HL-60/S4 treated with phorbol 12-myristate 13-acetate at 8.2 ng/mL for 4 days and 3 days (cell line): ENCODE data around the gene GPR183.

Experiments
- in situ Hi-C: fragments of 300-500 bp; cut with MboI; formaldehyde crosslinking; loops from 2 replicates; pipeline ENCODE4 v1.15.0; 2022; ENCODE audit warnings: low sequenced_read_pairs

GPR183 gene

DNA sequence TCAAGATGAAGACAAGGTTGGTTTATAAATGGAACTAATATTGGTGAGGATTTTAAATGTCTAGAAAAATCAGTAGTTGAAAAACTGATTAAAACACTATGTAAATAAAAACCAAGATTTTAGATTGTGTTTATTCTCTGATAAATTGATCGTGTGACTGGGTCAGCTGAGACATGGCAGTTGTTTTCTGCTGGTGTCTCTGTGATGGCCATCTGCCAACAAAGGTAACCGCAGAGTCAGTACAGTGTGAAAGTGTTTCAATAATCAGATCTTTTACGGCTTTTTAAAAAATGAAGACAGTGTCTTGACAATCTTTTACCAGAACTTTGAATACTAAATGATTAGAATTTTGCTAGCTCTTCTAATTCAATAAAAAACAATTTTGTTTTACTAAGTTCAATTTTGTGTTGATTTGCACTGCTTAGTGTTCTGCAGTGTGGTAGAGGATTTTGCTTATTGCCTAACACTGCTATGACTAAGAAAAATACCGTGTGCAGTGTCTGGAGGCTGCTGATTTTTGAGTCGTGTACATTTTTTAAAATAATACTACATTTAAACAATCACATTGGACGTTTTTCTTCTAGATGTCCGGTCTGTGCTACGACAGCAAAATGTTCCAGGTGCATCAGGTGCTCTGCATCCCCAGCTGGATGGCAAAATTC, 32.7 kb upstream of the GPR183 start:
- in situ Hi-C loops: no loop called here

DNA sequence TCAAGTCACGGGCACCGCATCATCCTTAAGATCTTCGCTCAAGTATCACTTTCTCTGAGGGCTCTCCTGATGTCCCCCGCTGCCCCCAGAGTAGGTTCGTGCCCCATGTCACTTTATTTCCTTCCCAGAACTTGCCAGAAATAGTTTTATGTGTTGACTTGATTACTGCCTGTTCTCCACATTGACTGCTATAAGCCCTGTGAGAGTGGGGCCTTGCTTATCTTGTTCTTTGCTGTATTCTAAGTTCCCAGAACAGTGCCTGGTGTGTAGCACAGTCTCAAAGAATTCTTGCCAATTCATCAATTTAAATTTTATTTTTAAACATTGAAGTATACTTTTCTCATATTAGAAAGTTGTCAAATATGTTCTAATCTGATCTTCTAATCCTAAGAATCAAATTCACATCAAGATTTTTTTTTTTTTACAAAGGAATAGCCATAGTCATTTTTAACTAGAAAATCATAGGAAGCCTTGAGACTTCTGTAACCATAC, 32.1 kb upstream of the GPR183 start:
- in situ Hi-C loops: no loop called here

DNA sequence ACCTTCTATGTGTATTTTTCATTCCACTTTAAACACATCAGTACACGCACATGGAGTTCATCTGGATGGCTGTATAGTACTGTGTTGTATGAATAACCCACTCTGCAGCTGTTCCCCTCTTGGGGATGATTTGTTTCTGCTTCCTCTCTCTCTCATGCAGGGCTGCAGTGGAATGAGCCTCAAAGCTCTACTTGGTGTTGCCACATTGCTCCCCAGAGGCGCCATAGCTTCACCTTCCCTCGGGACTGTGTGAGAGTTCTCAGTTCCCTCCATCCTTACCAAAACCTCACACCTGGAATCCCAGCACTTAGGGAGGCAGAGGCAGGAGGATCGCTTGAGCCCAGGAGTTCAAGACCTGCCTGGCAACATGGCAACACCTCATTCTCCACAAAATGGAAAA, 28.4 kb upstream of the GPR183 start:
- in situ Hi-C loops: no loop called here

DNA sequence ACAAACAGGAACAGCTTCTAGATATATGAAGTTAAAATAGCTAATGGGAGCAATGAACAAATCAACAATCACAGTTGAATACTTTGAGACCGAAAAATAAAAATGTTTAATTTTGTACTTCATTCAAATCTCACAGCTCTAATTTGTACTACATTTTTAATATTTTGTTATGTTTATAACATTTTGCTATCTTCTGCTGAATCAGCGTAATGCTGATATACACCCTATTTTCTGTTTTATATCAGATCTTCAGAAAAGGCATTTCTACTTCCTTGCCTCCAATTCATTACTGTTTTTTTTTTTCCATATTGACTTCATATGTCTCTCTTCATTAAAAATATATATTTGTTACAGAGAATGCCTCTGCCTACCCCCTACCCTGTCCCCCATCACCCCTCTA, 27.9 kb upstream of the GPR183 start:
- in situ Hi-C loops: no loop called here

DNA sequence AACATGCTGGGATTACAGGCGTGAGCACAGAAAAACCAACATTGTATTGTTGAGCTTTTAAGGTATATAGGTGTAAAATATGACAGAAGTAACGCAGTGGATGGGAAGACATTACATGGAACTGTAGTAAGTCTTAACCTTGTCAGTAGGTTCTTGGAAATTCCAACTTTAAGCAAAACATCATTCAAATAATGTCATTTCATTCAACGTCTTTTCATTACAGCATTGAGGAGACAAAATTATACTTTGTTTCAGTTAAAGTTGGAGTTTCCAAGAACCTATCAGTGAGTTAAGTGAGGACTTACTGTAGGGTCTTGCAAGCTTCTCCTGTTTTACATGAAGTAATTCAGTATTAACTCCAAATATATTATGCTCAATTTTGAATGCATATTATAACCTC, 27.0 kb upstream of the GPR183 start:
- in situ Hi-C loops: no loop called here

DNA sequence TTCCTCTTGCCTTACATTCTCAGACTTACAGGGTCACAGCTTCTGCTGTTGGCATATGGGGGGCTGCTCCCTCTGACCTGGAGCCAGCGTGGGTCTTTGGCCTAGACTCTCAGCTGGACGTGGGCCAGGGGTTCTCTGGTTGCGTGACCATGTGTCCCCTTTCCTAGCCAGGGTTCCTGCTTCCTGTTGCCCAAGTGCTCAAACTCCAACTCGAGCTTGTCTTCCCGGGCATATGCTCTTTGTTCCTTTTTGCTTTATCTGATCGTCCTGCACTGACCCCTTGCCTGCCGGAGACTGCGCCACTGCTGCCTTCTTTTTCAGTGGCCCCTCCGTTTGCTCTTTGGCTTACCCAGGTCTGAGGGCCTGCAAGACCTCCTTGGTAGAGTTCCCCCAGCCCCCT, 25.3 kb upstream of the GPR183 start:
- in situ Hi-C loops: no loop called here

DNA sequence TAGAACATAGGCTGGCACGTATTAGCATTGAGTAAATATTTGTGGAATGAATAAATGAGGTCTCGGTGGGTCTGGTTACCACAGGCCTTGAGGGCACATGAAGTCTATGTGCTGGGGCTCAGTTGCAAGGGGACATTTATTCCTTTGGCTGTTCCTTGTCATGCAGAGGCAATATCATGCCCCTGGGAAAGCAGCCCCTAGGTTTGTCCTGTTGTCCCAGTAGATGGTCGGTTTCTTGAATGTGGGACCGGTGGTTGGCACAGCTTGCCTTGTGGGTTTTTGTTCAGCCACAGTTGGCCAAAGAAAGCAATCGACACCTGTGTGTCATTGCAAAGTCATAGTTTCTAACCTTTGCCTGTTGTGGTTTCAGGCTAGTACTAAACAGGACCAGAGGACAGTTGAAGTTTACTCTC, 24.7 kb upstream of the GPR183 start:
- in situ Hi-C loops: no loop called here

DNA sequence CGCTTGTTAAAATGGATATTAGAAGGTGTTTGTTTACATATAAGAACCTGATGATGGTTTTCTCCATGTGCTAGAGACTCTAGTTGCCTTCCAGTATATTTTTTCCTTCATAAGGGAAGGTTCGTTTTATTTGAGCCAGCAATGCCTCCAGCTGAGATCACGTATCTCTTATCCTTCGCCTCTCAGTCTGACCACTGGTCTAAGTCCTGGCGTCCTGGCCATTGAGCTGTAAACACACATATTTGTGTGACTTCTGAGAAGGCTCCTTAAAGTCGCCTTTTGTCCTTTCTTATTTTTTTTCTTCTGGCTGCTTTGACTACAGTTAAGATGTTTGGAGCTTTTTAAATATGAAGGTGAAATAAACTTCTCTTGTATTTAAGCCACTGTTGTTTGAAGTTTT, 23.7 kb upstream of the GPR183 start:
- in situ Hi-C loops: no loop called here

DNA sequence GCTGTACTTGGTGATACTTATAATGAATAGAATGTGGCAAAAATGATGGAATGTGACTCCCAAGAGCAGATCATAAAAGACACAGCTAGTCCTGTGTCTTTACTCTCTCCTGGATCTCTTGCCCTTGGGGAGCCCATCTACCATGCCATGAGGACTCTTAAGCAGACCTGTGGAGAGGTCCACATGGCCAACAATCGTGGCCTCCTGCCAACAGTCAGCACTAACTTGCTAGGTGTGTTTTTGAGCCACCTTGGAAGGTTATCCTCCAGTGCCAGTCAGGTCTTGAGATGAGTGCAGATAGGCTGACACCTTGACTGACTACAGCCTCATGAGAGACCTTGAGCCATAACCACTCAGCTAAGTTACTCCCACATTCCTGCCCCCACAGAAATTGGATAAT, 22.3 kb upstream of the GPR183 start:
- in situ Hi-C loops: no loop called here

DNA sequence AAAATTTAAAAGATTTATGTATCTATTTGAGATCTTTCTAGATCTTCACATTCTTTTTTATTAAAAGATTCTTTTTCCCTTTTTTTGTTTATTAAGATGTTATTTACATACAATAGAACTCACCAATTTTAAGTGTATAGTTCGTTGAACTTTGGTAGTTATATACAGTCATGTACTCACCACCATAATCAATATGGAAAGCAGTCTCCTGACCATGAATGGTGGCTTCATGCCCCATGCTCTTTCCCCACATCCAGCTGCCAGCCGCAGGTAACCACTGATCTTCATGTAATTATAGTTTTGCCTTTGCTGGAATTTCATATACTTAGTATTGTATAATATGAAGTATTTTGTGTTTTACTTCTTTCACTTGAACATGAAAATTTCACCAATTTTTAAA, 20.6 kb upstream of the GPR183 start:
- in situ Hi-C loops: no loop called here

DNA sequence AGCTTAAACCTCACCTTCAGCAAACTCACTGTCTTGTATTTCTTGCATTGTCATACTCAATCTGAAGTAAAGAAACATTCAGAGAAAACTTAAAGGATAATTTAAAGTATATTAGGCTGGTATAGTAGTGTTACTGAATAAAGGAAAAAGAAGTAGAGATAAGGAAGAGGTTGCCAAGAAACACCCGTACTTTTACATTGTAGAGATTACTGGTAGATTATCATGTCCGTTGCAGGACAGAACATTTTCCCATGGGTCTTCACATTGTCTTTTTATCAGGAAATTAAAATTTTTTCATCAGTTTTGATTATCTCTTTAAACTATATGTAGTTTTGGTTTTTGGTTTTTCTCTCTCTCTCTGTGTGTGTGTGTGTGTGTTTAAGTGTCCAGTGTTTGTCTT, 19.9 kb upstream of the GPR183 start:
- in situ Hi-C loops: no loop called here

DNA sequence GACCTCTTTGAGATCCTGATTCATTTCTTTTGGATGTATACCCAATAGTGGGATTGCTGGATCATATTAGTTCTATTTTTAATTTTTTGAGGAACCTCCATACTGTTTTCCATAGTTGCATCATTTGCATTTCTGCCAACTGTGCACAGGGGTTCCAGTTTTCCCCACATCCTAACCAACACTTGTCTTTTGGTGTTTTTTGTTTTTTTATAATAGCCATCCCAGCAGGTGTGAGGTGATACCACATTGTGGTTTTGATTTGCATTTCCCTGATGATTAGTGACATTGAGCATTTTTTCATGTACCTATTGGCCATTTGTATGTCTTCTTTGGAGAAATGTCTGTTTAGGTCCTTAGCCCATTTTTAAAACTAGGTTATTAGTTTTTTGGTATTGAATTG, 18.8 kb upstream of the GPR183 start:
- in situ Hi-C loops: no loop called here

DNA sequence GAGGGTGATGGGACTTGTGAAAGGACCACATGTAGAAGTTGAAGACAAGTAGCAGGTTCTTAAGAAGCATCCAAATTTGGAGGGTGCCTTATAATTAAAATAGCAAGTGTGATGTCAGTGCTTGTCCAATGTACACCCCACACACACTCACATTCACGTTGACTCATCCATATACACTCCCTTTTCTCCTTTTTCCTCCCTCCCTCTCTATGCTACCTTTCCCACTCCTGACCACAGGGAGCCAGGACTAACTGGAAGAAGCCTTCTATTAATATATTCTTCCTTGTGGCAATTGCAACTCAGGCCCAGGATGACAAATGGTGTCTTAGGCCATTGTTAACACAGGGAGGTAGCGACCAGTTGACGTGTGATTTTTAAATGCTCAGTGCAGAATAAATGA, 16.3 kb upstream of the GPR183 start:
- in situ Hi-C loops: no loop called here

DNA sequence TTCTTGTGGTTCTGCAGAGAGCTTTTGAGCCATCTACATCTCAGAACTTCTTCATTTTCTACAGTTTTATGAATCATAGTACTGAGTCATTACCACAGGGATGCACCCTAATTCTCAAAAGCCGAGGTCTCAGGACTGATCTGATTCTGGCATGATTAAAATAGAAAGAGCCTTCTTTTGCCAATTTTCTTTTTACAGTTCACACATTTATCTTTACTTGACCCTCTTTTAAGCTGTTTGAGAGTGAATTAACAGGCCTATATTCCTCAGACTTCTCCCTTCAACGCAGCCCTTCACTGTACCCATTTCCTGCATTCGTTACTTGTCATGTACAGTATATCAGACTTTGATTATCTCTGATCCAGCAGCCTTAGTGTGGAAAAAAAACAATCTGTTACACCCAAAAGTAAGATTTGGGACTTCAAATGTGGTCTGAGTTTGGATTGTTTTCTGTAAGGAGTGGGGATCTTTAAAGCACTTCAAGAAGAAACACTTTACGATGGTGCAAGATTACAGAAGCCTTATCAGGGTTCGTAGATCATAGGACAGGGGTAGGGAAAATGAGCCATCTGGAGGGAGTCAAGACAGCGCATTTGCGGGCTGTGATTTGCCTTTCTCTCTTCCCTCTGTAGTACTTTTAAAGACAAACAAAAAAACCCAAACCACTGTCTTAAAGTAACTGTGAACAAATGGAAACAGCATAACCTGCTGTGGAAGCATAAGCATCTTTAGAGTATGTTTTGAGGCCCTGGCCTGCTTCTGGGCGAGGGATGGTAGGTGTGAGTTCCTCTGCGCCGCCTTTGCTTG, 15.3 kb upstream of the GPR183 start:
- in situ Hi-C loops: no loop called here

DNA sequence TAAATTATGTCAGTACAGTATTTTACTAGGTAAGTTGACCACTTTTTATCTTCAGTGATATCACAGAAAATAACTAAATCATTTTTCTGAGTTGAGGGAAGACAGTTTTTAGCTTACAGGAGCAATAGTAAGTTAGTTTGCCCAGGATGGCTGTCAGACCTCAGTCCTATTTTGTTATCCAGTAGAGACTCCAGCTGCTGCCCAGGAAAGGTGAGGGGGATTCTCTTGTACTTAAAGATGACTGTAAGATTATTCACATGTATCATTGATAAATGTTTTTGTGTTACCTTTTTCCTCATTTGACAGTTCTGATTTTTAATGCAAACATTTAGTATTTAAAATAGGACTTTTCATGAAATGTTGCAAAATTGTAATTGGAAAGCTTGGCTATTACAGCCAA, 14.5 kb upstream of the GPR183 start:
- in situ Hi-C loops: no loop called here

DNA sequence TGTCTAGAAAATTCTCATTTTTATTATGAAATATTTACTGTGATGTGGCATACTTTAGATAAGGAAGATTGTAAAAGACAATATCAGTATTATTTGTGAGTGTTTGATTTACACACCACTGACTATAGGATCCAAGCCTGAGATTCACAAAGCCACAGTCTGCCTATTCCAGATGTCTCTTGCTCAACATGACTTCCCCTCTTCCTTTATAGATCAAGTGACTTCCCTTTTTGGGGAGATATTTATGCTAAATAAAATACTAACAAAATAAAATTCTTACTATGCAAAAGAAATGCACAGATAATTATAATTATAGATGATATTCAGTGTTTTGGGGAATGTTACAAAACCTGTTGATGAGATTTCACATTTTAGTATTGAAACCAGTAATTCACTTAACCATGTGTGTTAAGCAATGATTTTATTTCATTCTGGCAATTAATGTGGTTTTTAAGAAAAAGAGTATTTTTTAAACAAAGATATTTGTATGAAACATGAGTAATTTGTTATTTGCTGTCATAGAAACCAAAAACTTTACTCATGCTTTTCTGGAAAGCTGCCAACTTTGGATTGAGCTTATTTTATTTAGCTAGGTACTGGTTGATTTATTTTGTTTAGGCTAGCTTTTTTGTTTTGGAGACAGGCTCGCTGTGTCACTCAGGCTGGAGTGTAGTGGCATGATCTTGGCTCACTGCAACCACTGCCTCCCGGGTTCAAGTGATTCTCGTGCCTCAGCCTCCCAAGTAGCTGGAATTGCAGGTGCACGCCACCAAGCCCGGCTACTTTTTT, 13.7 kb upstream of the GPR183 start:
- in situ Hi-C loops: no loop called here

DNA sequence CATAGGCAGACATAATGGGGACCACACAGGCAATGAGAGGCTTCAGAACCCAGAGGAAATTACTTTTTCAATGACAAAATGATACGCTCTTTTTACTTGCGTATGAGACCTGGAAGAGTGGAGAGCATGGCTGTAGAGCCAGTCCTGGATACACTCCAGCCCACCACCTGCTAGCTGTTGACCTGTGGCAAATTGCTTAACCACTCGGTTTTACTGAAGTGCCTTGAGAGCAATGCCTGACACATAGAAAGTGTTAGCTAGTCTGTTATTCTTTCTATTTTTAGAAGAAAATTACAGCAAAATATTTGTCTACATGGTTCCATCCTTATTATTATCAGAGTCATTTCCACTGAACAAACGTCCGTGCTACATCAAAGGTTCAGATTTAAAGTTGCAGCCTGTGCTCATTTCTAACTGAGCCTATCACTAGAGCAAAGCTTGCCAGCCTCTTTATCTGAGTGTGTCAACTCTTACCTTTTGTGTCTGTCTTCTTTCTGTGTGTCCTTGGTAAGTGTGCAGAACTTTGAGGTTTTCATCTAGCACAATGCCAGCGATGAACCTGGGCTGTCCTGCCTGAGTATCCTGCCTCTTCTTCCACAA, 9.6 kb upstream of the GPR183 start:
- in situ Hi-C loops: no loop called here

DNA sequence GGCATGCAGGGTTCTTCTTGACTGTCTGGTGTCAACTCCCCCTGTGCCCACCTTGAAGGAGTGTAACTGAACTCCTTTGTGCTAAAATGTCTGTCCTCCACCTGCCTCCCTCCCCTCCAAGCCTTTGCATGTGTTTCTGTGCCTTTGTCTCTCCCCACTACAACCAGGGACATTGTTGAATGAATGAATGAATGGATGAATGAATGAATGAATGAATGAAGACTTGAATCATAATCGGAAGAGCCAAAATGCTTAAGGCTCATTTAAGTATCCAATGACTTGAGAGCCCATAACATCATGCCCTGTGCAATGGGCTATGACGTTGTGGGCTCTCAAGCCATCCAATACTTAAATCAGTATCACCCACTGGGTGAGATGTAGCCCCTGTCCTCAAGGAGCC, 9.0 kb upstream of the GPR183 start:
- in situ Hi-C loops: no loop called here

DNA sequence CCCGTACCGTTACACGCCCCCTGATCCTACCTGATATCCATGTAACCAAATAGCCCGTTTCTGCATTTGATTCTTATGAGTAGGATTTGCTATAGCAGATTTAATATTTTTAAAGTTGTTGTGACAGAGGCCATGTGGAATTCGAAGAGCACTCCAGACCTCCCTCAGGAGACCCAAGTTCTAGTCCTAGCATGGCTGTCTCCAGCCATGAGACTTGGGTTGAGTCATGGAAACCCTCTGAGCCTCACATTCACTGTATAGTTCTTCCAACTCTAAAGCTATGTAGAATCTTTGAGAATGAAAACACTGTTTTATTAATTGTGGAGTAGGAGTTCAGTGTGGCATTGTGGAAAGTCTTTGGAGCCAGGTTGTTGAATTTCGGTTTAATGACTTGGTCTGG, 8.0 kb upstream of the GPR183 start:
- in situ Hi-C loops: no loop called here

DNA sequence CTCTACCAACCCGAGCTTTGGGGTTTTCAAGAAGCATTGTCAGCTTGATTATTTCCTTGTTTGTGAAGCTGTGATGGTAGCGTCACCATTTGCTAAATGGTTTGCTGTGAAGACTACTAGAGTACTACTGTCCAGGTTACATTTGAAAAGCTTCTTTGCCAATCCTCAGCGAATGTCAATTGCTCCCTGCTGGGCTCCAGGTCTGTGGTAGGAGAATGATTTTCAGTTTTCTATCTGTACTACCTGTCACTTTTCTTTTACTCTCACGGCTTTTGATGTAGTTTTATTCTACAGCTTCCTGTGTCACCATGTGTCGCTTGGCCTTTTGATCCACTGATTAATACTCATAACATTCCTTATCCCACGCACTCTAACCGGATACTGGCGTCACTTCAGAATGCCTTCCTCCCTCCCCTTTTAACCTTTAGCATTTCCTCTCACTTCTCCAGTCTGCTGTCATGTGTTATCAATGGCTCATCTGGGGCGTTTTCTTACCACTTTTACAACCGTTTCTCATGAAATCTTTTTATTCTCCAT, 7.5 kb upstream of the GPR183 start:
- in situ Hi-C loops: no loop called here

DNA sequence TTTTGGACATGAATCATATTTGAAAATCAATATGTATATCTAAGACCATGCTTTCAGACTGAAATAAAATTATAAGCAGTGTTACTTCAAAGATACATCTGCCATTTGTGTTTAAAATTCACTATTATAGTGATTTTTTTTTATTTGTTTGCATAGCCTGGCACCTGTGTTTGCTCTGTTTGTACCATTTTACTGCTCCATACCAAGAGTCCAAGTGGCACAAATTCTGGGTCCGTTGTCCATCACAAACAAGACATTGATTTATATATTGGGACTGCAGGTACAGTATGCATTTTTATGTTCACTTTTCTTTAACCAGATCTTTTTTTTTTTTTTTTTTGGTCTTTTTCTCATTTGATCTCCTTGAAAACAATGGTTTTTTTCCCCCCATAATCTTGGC, 6.7 kb upstream of the GPR183 start:
- in situ Hi-C loops: no loop called here
